Measurements from ENCODE around the gene SERPINA5. TPM values are rescaled to one million over a fixed set of nuclear protein-coding genes. Genes with fewer than 3 reads are reported as not detected.

SERPINA5 gene
- polyA plus RNA-seq, 1 of the 3 experiments (the other 2 are of a cell fraction): 0.08 TPM

- Histone ChIP-seq H3K79me2 (ENCODE audit: insufficient read depth) (no peaks in the 10 kb centered on the region), H3K4me3 (ENCODE audit: low read depth in 2 of 2, low read length in 1 of 2) (no peak overlapping the region), H3K9me2 (no peaks in the 10 kb centered on the region), H3K9me3 (no peaks in the 10 kb centered on the region), H3K4me2 (no peak overlapping the region), H3K36me3 (replicated peaks in 1 of 2; ENCODE audit: control insufficient read depth in 1 of 2, insufficient read depth in 2 of 2, low read length in 1 of 2) (no peaks in the 10 kb centered on the region), H3K27ac (ENCODE audit: low read depth in 2 of 2, low read length in 1 of 2) (no peak overlapping the region), H3K9ac (no peak overlapping the region), H4K20me1 (ENCODE audit: insufficient read depth) (no peaks in the 10 kb centered on the region), H3K4me1 (ENCODE audit: control insufficient read depth in 1 of 2, insufficient read depth in 2 of 2, low read depth in 1 of 2, low read length in 1 of 2) (peaks cover 0 to 3% of the 10 kb centered on the region in 2 experiments; a peak in 1 of 4 replicates), H3F3A (replicated peaks; ENCODE audit: insufficient read depth) (no peaks in the 10 kb centered on the region), H2AFZ (ENCODE audit: low read depth) (no peak overlapping the region), H3K27me3 (ENCODE audit: insufficient read depth) (no peaks in the 10 kb centered on the region)
- TF ChIP-seq RXRA (IDR thresholded peaks at IDR 0.05; ENCODE audit: borderline replicate concordance, low read depth) (no peak), TEAD4 (IDR thresholded peaks at IDR 0.05; ENCODE audit: borderline replicate concordance, insufficient read depth) (no peak), RAD21 (IDR thresholded peaks at IDR 0.05; ENCODE audit: low read length) (no peak), IRF3 (IDR thresholded peaks at IDR 0.05; ENCODE audit: low read depth, low read length) (no peak), JUND (IDR thresholded peaks at IDR 0.05) (no peak), CTCF (IDR thresholded peaks at IDR 0.05) (no peak), FOXJ3 (CRISPR knock-in tag; IDR thresholded peaks at IDR 0.05) (no peak), FOSL2 (IDR thresholded peaks at IDR 0.05; ENCODE audit: borderline replicate concordance, low read depth) (no peak), SMC3 (IDR thresholded peaks at IDR 0.05; ENCODE audit: low read depth, low read length) (no peak), ZBTB33 (IDR thresholded peaks at IDR 0.05; ENCODE audit: borderline replicate concordance, low read depth) (no peak)
- WGBS (ENCODE audit: low lambda C conversion rate): 40% methylated on average over 4 of the region's 4 CpGs
- DNase-seq: no peak
- ChIA-PET CTCF (interaction anchor here (0.9 to 1.4 kb wide), 2 partner anchors 11 to 36 kb away, joined by 3 read pairs; no protein-coding TSS in a partner anchor), POLR2A (no interaction called here)
Observed at GRCh38 chr14:94586635-94587034, 5.4 kb downstream of the SERPINA5 start.

- H3K4me1 ChIP-seq (ENCODE audit: control insufficient read depth in 1 of 2, insufficient read depth in 2 of 2, low read depth in 1 of 2, low read length in 1 of 2): no peaks in the 10 kb centered on the region
- H3K4me2 ChIP-seq: no peak overlapping the region
- ChIA-PET POLR2A (no interaction called here), CTCF (no interaction called here)
- no peak overlapping the region for H2AFZ ChIP-seq (ENCODE audit: low read depth)
- H3K9me2 ChIP-seq: no peaks in the 10 kb centered on the region
- H3K9ac ChIP-seq: no peak overlapping the region
- 55% methylated on average over 3 of the region's 4 CpGs for WGBS (ENCODE audit: low lambda C conversion rate)
- H3K36me3 ChIP-seq (replicated peaks in 1 of 2; ENCODE audit: control insufficient read depth in 1 of 2, insufficient read depth in 2 of 2, low read length in 1 of 2): no peaks in the 10 kb centered on the region
- no peaks in the 10 kb centered on the region for H3F3A ChIP-seq (replicated peaks; ENCODE audit: insufficient read depth)
- no peak overlapping the region for H3K4me3 ChIP-seq (ENCODE audit: low read depth in 2 of 2, low read length in 1 of 2)
- TF ChIP-seq CHD2 (IDR thresholded peaks at IDR 0.05; ENCODE audit: low read length, partially characterized antibody) (no peak), NRF1 (IDR thresholded peaks at IDR 0.05; ENCODE audit: low read depth, low read length) (no peak), RFX5 (IDR thresholded peaks at IDR 0.05; ENCODE audit: low read length) (no peak)
- H3K9me3 ChIP-seq: no peaks in the 10 kb centered on the region
- no peak for DNase-seq
- no peaks in the 10 kb centered on the region for H4K20me1 ChIP-seq (ENCODE audit: insufficient read depth)
- no peaks in the 10 kb centered on the region for H3K79me2 ChIP-seq (ENCODE audit: insufficient read depth)
- no peak overlapping the region for H3K27ac ChIP-seq (ENCODE audit: low read depth in 2 of 2, low read length in 1 of 2)
- H3K27me3 ChIP-seq (ENCODE audit: insufficient read depth): no peaks in the 10 kb centered on the region
Observed at GRCh38 chr14:94588311-94588710, 7.1 kb downstream of the SERPINA5 start.

All from SK-N-SH (cell line).